ENCODE results near the gene SMARCB1.

The SMARCB1 gene

DNA sequence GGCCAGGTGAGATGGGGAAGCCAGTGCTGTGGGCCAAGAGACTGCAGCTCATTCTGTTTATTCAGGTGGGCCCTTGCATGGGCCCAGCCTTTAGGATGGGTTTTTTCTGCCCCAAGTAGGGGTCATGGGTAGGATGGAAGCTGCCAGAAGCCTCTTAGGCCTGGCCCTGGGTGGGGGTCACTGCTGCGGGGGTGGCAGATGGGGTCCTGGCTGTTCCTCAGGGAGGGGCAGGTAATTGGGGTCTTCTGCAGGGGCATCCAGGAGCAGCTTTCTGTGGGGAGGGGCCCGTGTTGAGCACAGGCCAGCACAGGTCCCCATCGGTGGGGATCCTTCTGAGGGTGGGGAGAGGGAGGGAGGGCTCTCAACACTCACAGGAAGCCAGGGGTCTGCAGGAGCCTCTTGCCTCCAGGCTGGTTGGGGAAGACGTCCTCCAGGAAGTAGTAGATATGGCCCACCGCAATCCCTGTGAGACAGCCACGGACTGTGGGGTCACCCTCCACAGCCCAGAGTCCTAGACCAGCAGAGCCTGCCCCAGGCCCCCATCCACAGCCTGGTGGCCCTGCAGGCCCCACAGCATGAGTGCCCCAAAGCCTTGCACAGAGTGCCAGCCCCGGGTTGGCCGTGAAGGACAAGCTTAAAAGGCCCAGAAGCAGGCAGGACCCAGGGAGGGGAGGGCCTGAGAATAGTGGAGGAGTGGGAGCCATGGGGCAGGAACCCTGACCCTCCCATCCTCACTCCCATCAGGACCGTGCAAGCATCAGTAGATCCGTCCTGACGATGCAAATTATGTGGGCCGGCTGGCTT, 50.1 kb downstream of the SMARCB1 start:
- no peak overlapping the region for H3K4me3 ChIP-seq (ENCODE audit: low read length)
- DNase-seq (ENCODE audit: low read depth, low spot score), result no peak

DNA sequence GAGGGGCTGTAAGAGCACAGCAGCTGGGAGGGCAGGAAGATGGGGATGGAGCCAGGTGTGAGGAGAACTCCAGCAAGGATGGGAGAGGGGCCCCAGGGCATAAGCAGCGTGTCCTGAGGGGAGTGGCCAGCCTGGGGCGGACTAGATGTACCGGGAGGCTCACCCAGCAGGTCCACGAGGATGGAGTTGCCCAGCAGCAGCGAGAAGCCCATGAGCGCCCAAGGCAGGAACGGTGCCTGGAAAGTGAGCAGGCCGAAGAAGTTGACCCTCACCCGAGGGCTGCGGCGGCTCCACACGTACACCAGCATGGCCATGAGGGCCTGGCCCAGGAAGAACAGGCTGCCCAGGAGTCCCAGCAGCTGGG, 50.7 kb downstream of the SMARCB1 start:
- no peak for DNase-seq (ENCODE audit: low read depth, low spot score)

DNA sequence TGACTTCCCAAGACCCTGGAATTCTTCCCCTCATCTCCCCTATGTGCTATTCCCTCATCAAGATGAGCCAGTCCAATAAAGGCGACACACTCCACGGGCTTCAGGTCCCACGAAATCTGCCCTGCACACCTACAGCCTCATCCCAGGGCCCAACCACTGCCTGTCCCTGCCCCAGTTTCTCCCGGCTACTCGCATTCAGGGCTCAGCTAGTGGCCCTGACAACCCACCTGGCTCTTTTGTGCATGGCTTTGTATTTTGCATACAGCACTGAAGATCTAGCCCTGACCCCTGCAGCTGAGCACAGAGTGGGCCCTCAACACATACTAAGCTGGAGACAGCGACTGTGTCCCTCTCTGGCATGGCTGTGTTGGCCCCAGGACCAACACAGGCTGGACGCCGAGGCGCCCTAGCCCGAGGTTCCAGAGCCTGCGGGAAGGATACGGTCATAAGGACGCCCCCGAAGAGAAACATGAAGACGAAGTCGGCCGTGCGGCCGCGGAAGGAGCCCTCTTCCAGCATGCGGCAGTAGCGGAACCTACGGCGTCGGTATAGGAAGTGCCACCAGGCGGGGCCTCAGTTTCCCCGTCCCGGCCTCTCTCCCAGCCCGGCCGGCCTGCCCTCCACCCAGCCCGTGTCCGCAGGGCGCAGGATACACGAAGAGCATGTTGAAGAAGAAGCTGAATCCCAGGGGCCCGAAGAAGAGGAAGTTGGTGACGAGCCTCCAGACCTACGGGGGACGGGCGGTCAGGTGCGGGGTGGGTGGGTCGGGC, 51.3 kb downstream of the SMARCB1 start:
- no peak overlapping the region for H3K4me3 ChIP-seq (ENCODE audit: low read length)
- no peak for DNase-seq (ENCODE audit: low read depth, low spot score)

More for the DNA sequence above, 50.7 kb downstream of the SMARCB1 start:
- H3K4me3 ChIP-seq (ENCODE audit: low read length), result no peak overlapping the region

DNA sequence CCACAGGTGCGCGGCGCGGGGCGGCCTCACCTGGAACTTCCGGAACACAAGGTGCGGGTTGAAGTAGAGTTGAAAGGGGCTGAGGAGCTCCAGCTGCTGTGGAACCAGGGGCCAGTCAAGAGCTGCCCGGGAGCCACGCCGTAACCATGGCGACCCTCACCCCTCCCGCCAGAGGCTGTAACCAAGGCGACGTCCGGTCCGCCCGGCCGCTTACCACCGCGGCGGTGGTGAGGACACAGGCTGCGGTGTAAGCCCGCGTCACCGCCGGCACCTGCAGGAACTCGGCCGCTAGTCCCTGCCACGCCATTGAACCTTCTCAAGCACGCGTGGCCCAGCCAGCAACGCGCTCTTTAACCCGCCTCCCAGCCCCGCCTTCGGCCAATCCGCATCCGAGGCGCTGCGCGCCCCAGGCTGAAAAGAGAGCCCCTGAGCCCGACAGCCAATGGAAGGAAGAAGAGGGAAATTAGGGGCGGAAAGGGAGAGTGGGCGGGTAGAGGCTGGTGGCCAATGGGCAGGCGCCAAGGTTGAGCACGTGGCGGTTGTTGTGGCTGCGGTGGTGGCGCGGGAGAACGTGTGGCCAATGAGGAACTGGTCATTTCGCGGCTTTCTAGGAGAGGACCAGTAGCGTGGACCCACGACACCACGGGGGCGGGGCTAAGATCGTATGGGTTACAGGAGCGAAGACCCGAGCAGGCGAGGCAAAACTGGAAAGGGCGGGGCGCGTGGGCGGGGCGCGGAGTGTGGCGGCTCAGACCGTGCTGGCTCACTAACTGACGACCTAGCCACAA, 52.1 kb downstream of the SMARCB1 start, which contains the start of gene DERL3:
DERL3 (minus strand) TSS at position 326 of the 788 bp plus-strand sequence; CDS start at position 307, 19 bp downstream.
- H3K4me3 ChIP-seq (ENCODE audit: low read length), result peak within 1 kb of the TSS; percentile 24
- peak; percentile 90 for DNase-seq (ENCODE audit: low read depth, low spot score)

DNA sequence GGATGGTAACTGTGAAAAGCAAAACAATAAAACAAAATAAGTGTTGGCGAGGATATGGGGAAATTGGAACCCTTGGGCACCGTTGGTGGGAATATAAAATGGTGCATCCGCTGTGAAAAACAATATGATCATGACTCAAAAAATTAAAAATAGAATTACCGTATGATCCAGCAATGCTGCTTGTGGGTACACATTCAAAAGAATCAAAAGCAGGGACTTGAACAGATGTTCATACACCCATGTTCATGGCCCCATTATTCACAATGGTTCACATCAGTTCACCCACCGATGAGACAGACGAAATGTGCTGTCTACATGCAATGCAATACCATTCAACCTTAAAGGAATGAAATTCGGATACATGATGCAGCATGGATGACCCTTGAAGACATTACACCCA, 53.3 kb downstream of the SMARCB1 start:
- H3K4me3 ChIP-seq (ENCODE audit: low read length), result no peak overlapping the region
- DNase-seq (ENCODE audit: low read depth, low spot score), result no peak

DNA sequence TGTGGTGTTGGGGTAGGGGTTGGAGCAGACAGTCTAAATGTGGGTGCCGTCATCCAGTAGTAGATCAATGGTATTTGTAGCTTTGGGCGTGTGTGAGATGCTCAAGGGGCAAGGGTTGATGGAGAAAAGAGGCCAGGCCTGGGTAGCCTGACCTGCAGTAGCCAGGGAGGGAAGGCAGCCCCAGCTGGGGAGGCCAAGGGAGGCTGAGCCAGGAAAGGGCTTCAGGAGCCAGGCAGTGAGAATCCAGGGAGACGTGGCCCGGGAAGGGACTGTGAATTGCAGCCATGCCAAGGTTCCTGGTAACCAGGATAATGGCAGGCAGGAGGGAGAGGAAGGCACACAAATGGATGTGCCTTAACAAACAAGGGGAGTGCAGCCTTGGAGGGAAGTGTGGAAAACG, 54.5 kb downstream of the SMARCB1 start:
- H3K4me3 ChIP-seq (ENCODE audit: low read length), result no peak overlapping the region
- DNase-seq (ENCODE audit: low read depth, low spot score), result no peak

DNA sequence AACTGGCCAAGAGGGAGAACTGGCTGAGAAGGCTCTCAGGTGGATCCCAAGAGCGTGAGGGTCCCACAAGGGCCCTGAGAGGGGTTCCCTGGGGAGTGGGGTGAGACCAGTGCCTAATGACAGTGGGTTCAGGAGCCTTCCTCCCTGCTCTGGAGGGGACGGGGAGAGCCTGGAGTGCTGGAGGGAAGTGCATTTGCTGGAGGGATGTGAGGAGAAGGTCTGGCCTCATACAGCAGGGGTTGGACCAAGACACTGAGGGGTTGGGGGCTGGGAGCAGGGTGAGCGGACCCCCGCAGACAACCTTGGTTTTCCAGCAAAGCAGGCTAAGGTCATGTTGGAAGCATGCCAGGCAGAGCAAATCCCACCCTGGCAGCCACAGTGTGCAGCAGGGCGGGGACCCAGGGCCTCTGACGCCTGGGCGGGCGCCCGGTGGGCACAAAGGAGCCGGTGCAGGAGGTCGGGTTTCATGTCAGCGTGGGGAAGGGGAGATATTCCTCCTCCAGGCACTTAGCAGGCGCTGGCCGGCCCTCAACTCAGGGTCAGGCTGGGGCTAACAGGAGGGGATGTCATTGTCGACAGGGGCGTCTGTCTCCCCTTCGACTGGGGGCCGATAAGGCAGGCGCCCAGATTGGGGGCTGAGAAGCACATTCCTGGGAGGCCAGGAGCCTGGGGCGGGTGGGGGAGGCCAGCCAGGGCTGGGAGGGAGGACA, 55.1 kb downstream of the SMARCB1 start:
- H3K4me3 ChIP-seq (ENCODE audit: low read length), result no peak overlapping the region
- no peak for DNase-seq (ENCODE audit: low read depth, low spot score)

DNA sequence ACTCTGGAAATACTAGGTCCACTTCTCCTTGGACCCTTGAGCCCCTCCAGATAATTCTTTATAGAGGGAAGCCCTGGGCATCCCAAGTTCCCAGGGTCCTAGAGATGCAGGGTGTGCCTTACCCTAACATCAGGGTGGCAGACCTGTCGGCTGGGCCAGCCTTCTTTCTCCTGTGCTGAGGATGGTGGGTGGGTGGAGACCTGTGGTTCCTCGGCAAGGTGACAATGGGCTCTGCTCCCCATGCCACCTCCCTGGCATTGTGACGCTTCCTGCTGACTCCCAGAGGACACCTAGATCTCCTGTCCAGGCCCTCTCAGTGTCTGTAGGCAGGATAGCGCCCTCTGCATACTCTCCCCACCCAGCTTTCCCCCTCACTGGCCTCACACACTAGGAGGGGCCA, 55.8 kb downstream of the SMARCB1 start:
- H3K4me3 ChIP-seq (ENCODE audit: low read length), result no peak overlapping the region
- DNase-seq (ENCODE audit: low read depth, low spot score), result no peak

DNA sequence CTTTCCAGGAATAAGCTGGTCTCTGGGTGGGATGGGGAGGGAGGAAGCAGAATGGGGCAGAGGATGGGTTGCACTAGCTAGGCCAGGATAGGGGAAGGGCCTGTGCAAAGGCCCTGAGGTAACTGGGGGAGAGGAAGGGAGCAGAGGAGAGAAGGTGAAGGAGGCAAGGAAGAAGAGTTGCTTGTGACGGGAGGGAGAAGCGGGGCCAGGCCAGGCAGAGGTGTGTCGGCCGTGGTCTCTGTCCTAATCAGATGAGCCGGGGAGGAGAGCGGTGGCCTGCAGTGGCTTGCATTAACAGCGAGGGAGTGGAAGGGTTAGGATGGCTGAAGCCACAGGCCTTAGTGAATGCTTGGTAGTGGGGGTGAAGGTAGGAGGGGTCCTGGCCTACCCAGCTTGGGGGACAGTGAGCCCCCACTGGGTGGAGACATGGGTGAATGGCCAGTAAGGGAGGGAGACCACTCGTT, 58.0 kb downstream of the SMARCB1 start:
- DNase-seq (ENCODE audit: low read depth, low spot score), result no peak
- no peak overlapping the region for H3K4me3 ChIP-seq (ENCODE audit: low read length)

DNA sequence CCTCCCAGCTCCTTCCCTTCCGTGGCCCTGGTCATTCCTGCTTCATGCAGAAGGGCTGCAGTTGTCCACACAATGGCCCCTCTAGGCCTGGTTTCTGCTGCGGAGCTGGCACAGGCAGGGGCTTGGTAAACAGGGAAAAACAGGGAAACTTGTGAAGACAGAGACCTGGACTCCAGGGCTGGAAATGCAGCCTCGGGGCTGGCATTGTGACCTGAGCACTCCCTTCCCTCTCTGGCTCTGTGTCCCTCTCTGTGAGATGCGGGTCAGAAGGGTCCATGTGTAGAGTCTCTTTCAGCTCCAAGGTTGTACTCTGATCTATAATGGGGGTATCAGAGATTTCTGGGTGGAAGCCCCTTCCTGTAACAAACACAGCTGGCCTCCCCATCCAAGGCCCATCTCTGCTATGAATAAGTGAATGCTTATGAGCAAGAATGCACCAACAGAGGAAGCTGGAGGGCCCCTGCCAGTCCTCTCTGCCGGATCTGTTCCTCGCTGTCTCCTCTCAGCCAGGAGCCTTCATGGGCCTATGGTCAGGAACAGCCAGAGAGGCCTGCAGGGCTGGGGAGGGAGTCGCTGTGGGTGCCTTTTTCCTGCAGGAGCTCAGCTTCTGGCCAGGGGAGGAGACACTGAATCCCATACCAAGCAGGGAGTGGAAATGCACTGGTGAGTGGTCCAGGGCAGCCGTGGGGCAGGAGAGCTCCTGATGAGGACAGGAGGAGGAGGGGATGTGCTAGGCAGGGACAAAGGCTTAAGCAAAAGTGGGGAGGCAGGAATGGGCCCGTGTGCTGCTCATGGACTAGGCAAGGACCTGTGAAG, 58.7 kb downstream of the SMARCB1 start:
- no peak overlapping the region for H3K4me3 ChIP-seq (ENCODE audit: low read length)
- DNase-seq (ENCODE audit: low read depth, low spot score), result no peak

DNA sequence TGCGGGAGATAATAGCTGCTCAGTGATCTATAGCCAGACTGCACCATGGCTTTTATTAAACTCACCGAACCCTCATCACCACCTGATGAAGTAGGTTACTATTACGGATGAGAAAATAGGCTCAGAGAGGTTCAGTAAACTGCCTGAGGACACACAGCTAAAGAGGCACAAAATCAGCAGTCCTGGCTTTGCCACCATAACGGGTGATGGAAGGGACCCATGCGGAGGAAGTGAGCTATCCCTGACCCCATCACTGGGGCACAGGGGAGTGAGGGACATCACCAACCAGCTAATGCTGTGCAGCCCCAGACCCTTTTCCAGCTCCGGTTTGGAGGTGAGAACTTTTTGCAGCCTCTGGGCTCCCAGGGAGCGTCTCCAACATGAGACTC, 59.3 kb downstream of the SMARCB1 start:
- no peak for DNase-seq (ENCODE audit: low read depth, low spot score)
- H3K4me3 ChIP-seq (ENCODE audit: low read length), result no peak overlapping the region

DNA sequence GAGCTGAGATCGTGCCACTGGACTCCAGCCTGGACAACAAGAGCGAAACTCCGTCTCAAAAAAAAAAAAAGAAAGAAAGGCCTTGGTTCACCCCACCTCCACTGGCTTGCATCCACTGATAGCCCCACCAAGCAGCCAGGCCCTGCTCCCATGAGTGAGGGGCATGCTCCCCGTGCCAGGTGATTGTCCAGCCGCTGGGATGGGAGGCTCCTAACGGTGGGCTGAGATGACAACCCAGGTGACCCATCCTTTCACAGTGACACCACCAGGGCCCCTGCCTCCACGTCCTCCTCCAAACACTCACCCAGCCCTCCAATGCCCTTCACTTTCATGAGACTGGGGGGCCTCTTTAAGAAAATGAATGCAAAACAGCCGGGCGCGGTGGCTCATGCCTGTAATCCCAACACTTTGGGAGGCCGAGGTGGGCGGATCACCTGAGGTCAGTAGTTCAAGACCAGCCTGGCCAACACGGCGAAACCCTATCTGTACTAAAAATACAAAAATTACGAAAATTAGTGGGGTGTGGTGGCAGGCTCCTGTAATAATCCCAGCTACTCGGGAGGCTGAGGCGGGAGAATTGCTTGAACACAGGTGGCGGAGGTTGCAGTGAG, 60.6 kb downstream of the SMARCB1 start:
- no peak for DNase-seq (ENCODE audit: low read depth, low spot score)
- H3K4me3 ChIP-seq (ENCODE audit: low read length), result no peak overlapping the region

DNA sequence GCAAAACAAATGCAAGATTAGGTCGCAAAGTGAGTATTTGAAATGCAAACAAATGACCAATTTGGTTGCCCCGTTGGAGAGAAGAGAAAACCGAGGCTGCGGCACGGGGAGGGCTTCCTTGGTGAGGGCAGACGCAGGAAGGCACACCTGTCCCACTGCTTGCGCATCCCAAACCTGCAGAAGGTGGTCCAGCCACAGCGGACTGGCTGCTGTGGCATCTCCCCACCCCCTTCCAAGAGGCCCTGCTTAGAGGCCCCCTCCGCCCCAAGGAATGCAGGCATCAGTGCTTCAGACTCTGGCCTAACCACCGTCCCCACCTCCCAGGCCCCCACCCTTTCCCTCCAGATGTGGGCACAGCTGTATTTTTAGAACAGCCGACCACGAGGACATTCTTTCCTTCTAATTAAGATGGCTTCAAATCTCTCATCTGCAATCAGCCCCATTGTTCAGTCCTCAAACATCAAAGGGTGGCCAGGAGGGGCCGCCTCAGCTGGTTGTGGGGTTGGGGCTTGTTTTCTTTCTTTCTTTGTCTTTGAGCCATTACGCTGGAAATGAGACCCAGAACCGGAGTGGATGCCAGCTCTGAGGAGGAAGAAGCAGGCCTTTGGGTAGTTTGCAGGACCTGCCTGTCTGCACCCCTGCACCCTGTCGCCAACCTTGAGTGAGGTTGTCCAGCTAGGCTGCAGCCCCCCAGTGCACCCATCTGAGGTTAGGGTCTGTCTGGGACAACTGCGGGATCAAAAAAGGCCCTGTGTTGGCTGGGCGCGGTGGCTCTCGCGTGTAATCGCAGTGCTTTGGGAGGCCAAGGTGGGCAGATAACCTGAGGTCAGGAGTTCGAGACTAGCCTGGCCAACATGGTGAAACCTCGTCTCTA, 61.5 kb downstream of the SMARCB1 start:
- no peak for DNase-seq (ENCODE audit: low read depth, low spot score)

DNA sequence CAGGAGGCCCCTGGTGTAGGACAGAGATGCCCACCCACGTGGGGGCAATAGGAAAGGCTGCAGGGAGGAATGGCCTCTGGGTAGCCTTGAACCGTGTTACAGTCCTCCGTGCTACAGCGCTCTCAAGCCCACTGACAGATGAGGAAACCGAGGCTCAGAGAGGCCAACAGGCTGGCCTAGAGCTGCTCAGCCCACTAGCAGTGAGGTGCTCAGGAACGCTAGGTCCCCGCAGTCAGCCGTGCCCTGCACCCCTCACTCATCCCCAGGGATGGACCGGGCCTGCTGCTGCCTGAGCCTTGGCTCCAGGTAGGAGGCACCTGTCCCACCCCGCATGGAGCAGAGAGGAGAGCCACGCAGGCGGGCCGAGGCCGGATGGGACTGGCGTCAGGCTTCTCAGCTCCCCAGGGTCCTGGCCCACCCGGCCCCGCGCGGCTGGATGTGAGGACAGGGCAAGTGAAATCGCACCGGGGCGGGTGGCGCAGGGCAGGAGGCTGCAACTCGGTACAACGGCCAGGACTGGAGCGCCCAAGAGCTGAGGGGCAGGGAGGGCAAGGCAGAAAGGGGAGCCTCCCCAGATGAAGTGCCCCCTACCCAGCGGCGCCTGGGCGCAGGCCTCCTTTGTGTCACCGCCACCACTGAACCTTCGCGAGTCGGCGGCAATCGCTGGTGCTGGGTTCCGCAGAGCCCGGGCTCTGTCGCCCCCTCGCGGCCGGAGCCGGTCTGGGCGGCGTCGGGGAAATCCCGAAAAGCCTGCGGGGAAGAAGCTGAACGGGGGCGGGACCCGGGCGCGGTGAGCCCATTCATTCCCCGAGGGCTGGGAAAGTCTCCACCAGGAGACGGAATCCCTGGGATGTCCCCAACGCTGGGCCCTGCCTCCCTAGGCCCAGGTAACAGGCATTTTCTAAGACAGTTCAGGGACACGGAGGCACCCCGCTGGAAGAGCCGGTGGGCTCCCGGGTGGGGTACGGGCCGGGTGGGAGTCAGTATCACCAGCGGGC, 62.5 kb downstream of the SMARCB1 start:
- peak overlapping the region; percentile 16; the same call in 1 of the 2 replicates for H3K4me3 ChIP-seq (ENCODE audit: low read length)
- peak; percentile 52 for DNase-seq (ENCODE audit: low read depth, low spot score)

More for the DNA sequence above, 61.5 kb downstream of the SMARCB1 start:
- H3K4me3 ChIP-seq (ENCODE audit: low read length), result no peak overlapping the region

DNA sequence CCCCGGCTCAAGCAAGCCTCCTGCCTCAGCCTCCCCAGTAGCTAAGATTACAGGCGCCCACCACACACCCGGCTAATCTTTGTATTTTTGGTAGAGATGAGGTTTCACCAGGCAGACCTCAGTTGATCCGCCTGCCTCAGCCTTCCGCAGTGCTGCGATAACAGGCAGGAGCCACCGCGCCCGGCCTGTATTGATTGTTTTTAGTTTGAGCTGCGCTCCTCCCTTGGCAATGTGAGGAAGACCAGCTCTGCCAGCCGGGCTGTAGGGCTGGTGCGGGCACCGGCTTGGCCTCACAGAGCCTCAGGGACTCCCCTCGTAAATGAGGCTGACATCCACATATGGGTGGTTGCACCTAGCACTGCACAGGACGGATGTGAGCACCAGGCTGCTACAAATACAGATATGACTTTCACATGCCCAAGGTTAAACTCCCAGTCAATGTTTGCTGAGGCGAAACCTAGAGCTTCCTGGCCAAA, 63.4 kb downstream of the SMARCB1 start:
- DNase-seq (ENCODE audit: low read depth, low spot score), result no peak
- H3K4me3 ChIP-seq (ENCODE audit: low read length), result no peak overlapping the region
